ENCODE data around the gene TBC1D2B.
A peak's percentile ranks its signal among the peaks of the same experiment; 100 is the strongest.

TBC1D2B gene

GRCh38 chr15:78054966-78055365, 22.5 kb downstream of the TBC1D2B start:
- DNase-seq (ENCODE audit: low spot score) = no peak

- no peak for DNase-seq (ENCODE audit: low spot score)
Measured at GRCh38 chr15:78054518-78054917, 23.0 kb downstream of the TBC1D2B start.

GRCh38 chr15:78052545-78052944, 25.0 kb downstream of the TBC1D2B start:
- DNase-seq (ENCODE audit: low spot score) = no peak

GRCh38 chr15:78052001-78052401, 25.5 kb downstream of the TBC1D2B start:
- DNase-seq (ENCODE audit: low spot score) = peak; percentile 50

GRCh38 chr15:78051596-78051995, 25.9 kb downstream of the TBC1D2B start:
- no peak for DNase-seq (ENCODE audit: low spot score)

GRCh38 chr15:78050826-78051225, 26.7 kb downstream of the TBC1D2B start:
- no peak for DNase-seq (ENCODE audit: low spot score)

GRCh38 chr15:78050441-78050809, 27.1 kb downstream of the TBC1D2B start:
- DNase-seq (ENCODE audit: low spot score) = no peak

- DNase-seq (ENCODE audit: low spot score) = no peak
Measured at GRCh38 chr15:78049691-78050440, 27.6 kb downstream of the TBC1D2B start.

GRCh38 chr15:78048628-78048920, 28.9 kb downstream of the TBC1D2B start:
- DNase-seq (ENCODE audit: low spot score) = no peak

GRCh38 chr15:78047761-78048627, 29.5 kb downstream of the TBC1D2B start:
- no peak for DNase-seq (ENCODE audit: low spot score)

- DNase-seq (ENCODE audit: low spot score) = no peak
Measured at GRCh38 chr15:78046796-78047341, 30.6 kb downstream of the TBC1D2B start.

- DNase-seq (ENCODE audit: low spot score) = no peak
Measured at GRCh38 chr15:78045189-78045588, 32.3 kb downstream of the TBC1D2B start.

- no peak for DNase-seq (ENCODE audit: low spot score)
Measured at GRCh38 chr15:78044407-78045155, 32.9 kb downstream of the TBC1D2B start.

GRCh38 chr15:78041946-78042345, 35.6 kb downstream of the TBC1D2B start:
- DNase-seq (ENCODE audit: low spot score) = no peak

GRCh38 chr15:78040653-78041244, 36.8 kb downstream of the TBC1D2B start:
- DNase-seq (ENCODE audit: low spot score) = no peak

- no peak for DNase-seq (ENCODE audit: low spot score)
Measured at GRCh38 chr15:78038585-78039247, 38.8 kb downstream of the TBC1D2B start.

- DNase-seq (ENCODE audit: low spot score) = no peak
Measured at GRCh38 chr15:78037779-78038305, 39.7 kb downstream of the TBC1D2B start.

GRCh38 chr15:78037328-78037727, 40.2 kb downstream of the TBC1D2B start:
- no peak for DNase-seq (ENCODE audit: low spot score)

GRCh38 chr15:78035861-78036476, 41.5 kb downstream of the TBC1D2B start:
- no peak for DNase-seq (ENCODE audit: low spot score)

- no peak for DNase-seq (ENCODE audit: low spot score)
Measured at GRCh38 chr15:78035321-78035751, 42.2 kb downstream of the TBC1D2B start.

Data from iPS-NIHi11 (cell line).